GM21526 (cell line): ENCODE results near the gene MMP10.
"Not testable (repeated sequence)": the region's sequence is repeated elsewhere in the genome, so short reads cannot be mapped to it uniquely, and the experiment has no call there.

ENCODE experiments used
- ATAC-seq: cut with Tn5 transposase; IDR thresholded peaks from one replicate; pipeline ENCODE4 v1.9.1; 2021; ENCODE audit warnings: moderate library complexity; ENCODE audit not compliant: unreplicated experiment, low FRiP score

MMP10 gene

DNA sequence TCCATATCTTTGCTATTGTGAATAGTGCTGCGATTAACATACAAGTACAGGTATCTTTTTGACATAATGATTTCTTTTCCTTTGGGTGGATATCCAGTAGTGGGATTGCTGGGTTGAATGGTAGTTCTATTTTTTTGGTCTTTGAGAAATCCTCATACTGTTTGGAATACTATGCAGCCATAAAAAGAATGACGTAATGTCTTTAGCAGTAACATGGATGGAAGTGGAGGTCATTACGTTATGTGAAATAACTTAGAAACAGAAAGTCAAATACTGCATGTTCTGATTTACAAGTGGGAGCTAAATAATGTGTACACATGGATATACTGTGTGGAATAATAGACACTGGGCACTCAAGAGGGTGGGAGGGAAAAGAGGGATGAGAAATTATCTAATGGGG is 4.0 kb upstream of the MMP10 start:
- ATAC-seq, result no peak

DNA sequence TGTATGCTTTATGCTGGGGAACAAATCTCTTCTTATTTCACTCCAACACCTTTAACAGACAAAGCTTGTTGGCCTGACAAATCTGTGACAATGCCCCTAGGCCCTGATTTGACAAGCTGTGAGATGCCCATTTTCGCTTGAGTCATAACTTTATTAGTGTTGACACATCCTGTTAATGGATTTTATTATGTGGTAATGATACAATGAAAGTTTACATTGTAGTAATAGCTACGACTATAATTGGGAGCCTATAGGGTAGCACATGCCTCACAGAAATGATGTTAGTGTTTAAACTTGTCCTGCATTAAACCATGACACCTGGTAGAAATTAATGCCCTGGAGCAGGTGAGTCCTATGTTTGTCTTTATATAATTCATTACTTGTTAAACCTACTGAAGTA is 3.3 kb upstream of the MMP10 start:
- no peak for ATAC-seq

DNA sequence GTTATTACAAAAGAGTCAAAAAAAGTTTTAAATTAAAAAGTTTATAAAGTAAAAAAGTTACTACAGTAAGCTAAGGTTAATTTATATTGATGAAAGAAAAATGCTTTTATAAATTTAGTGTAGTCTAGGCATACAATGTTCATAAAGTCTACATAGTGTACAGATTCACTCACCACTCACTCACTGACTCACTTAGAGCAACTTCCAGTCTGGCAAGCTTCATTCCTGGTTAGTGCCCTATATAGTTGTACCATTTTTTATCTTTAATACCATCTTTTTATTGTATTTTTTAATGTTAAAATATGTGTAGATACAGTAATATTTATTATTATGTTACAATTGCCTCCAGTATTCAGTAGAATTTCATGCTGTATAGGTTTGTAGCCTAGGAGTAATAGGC is 2.6 kb upstream of the MMP10 start:
- ATAC-seq, result no peak

DNA sequence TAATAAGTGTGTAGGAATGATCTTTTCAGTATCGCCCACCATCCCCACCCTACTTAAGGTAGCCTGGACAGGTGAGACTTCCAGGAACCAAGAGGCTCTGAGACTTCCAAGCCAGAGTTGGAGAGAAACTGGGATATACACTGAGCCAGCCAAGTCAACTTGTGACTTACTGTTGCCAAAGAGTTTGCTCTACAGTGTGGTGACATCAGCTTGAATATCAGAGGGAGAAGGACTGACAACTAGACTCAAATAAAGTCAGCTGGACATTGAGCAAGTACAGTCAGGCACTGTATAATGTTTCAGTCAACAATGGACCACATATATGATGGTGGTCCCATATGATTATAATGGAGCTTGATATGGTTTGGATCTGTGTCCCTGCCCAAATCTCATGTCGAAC is 1.2 kb upstream of the MMP10 start:
- no peak for ATAC-seq

DNA sequence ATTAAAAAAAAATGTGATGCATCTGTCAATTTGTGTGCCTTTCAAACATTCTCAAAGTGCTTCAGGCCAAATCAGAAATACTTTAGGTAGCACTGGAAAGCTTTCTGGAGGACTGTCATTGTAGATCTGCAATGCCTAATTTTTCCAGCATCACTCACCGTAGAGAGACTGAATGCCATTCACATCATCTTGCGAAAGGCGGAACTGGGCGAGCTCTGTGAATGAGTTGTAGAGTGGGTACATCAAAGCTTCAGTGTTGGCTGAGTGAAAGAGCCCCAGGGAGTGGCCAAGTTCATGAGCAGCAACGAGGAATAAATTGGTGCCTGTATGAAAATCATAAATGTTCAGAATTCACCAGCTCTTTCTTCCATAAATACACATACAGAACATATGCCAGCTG is 4.0 kb downstream of the MMP10 start:
- ATAC-seq, result no peak

- no peak for ATAC-seq
These were observed 7.0 kb downstream of the MMP10 start for GRCh38 chr11:102773386-102773785.

- ATAC-seq, result no peak
These were observed 9.1 kb downstream of the MMP10 start for GRCh38 chr11:102771351-102771750.

DNA sequence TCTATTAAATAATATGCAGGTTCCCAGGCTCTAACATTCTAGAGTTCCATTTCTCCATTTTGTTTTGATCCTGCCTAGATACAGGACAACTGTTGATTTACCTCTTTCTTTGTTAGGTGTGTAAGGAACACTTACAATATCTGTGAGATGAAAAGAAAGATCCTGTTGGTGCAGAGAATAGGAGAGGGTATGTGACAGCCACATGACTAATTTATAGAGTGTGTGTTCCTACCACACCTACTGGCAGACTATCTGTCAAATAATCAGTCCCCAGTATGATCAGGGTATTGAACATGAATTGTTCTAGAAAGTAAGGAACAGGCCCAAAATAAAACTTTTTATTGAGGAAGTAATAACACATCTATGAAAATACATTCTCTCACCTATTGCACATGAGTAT is 10.2 kb downstream of the MMP10 start:
- ATAC-seq, result no peak

GRCh38 chr11:102767800-102768199 is 12.6 kb downstream of the MMP10 start:
- no peak for ATAC-seq

DNA sequence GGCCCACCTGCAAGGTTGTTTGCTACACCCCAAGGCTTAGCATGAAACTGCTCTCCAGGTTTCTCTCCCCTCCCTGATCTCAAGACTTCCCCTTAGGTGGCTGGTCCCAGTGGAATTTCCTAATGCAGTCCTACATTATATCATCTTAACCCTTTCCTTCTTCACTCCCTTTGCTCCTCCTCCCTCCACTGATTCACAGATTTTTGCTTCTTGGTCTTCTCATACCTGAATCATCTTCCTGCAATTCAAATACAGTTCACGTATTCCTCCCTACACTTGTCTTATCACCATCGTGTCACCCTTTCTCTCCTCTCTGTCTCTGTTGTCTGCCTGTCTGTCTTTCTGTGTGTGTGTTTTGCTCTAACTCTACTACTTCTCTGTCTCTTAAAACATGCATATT is 17.0 kb downstream of the MMP10 start:
- no peak for ATAC-seq

GRCh38 chr11:102762361-102762767 is 18.1 kb downstream of the MMP10 start:
- no peak for ATAC-seq

GRCh38 chr11:102761646-102762238 is 18.7 kb downstream of the MMP10 start:
- no peak for ATAC-seq

- ATAC-seq, result no peak
These were observed 19.9 kb downstream of the MMP10 start for GRCh38 chr11:102760344-102761035.

DNA sequence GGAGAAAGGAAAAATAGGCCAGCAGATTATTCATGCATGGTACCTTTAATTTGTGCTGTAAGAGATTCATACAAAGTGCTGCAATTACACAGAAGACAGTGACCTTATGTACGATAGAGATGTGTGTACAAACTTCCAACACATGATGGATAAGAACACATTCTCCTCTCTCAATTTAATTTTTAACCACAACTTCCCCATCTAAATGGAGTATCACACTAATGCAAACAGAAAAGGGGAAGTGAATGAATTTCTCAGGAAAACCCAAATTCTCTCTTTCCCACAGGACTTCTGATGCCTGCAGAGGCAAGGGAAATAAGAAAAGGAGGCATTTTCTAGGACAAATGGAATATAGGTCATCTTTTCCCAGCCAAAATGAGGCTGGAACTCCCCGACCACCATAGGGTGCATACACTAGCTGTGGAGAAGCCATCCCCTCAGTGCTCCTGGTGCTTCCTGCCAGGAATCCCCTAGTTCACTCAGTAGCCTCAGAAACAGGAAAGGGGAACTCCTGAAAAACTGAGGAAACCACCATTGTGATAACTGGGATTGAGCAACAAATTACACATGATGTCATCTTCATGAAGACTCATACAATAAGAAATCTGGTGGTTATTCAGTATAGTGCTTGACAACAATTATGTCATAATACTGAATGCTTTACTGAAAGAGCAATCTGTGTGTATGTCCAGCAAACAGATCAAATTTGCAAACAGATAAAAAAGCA is 22.4 kb downstream of the MMP10 start:
- no peak for ATAC-seq

- ATAC-seq, result no peak
These were observed 27.2 kb downstream of the MMP10 start for GRCh38 chr11:102753267-102753666.

- ATAC-seq, result no peak
These were observed 28.8 kb downstream of the MMP10 start for GRCh38 chr11:102751673-102752072.

DNA sequence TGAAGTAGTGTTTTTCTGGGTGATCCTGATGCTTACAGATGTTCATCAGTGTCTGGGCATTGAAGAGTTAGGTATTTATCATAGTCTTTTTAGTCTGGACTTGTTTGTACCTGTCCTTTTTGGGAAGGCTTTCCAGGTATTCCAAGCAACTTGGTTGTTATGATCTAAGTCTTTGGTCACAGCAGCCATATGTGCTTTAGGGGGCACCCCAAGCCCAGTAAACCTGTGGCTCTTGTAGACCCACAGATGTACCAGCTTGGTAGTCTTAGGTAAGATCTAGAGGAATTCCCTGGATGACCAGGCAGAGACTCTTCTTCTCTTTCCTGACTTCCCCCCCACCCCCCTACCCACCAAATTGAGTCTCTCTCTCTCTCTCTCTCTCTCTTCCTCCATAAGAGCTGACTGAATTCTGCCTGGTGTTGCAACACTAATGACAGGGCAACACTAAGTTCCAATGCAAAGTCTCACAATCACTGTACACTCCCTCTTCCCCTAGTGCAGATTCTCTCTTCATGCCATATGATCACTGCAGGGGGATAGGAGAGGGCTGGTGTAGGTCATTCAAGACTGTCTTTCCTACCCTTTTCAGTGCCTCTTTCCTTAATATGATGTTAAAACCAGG is 31.2 kb downstream of the MMP10 start:
- ATAC-seq, result no peak

GRCh38 chr11:102746746-102747578 is 33.5 kb downstream of the MMP10 start:
- ATAC-seq, result not testable (repeated sequence)

GRCh38 chr11:102734650-102735049 is 45.8 kb downstream of the MMP10 start:
- ATAC-seq, result no peak

- peak; percentile 95 for ATAC-seq
These were observed 47.1 kb downstream of the MMP10 start for GRCh38 chr11:102733232-102733875.
